Endodermal cell (in vitro differentiated cells): ENCODE results near the gene CD82. TPM values are rescaled to one million over a fixed set of nuclear protein-coding genes. Genes with fewer than 3 reads are reported as not detected.

ENCODE experiments used
- DNase-seq: peaks from one replicate; pipeline ENCODE4 v3.0.0-alpha.2; 2017
- H3K27ac ChIP-seq: 2 replicates; pipeline ENCODE4 v1.5.1; 2013; ENCODE audit warnings: mild to moderate bottlenecking, low read depth, low read length, moderate library complexity
- H3K27me3 ChIP-seq: 2 replicates; pipeline ENCODE4 v1.6.1; 2013; ENCODE audit warnings: mild to moderate bottlenecking, low read length, moderate library complexity; ENCODE audit not compliant: insufficient read depth, control insufficient read depth, poor library complexity, severe bottlenecking
- H3K36me3 ChIP-seq: 2 replicates; pipeline ENCODE4 v1.7.0; 2013; ENCODE audit warnings: mild to moderate bottlenecking, low read length, moderate library complexity; ENCODE audit not compliant: control insufficient read depth, insufficient read depth
- H3K4me1 ChIP-seq: one replicate; pipeline ENCODE4 v1.7.0; 2013; ENCODE audit warnings: low read length; ENCODE audit not compliant: control insufficient read depth, insufficient read depth
- H3K4me3 ChIP-seq: 2 replicates; pipeline ENCODE4 v1.5.1; 2013; ENCODE audit warnings: mild to moderate bottlenecking, low read length, moderate library complexity
- H3K9ac ChIP-seq: 2 replicates; pipeline ENCODE4 v1.6.1; 2013; ENCODE audit warnings: mild to moderate bottlenecking, low read length, moderate library complexity; ENCODE audit not compliant: poor library complexity, severe bottlenecking; ENCODE audit errors: extremely low read depth
- H3K9me3 ChIP-seq: 2 replicates; pipeline ENCODE4 v1.6.1; 2013; ENCODE audit warnings: mild to moderate bottlenecking, low read length, moderate library complexity; ENCODE audit not compliant: control insufficient read depth
- H3K27ac Mint-ChIP-seq: 2 replicates; pipeline ENCODE4 v1.8.0; 2020; ENCODE audit warnings: mixed read lengths
- H3K27me3 Mint-ChIP-seq: 2 replicates; pipeline ENCODE4 v1.8.0; 2021; ENCODE audit warnings: mild to moderate bottlenecking, mixed read lengths; ENCODE audit not compliant: insufficient read depth
- H3K36me3 Mint-ChIP-seq: 2 replicates; pipeline ENCODE4 v1.8.0; 2020; ENCODE audit warnings: low read depth, mixed read lengths
- H3K4me1 Mint-ChIP-seq: 2 replicates; pipeline ENCODE4 v1.8.0; 2020; ENCODE audit warnings: mixed read lengths
- H3K4me3 Mint-ChIP-seq: 2 replicates; pipeline ENCODE4 v1.8.0; 2020; ENCODE audit warnings: mild to moderate bottlenecking, moderate library complexity, mixed read lengths
- H3K9me3 Mint-ChIP-seq: 2 replicates; pipeline ENCODE4 v1.8.0; 2020; ENCODE audit warnings: mild to moderate bottlenecking, mixed read lengths
- WGBS, 2 experiments: methylation state at CpG; one replicate each; pipeline versions ENCODE4 v1.1.5 to v1.1.7; 2013; ENCODE audit warnings: missing lambda C conversion rate in 2 of 2, mixed read lengths in 1 of 2; ENCODE audit not compliant: insufficient coverage in 1 of 2, insufficient read length in 1 of 2; 5-methylcytosine and 5-hydroxymethylcytosine counted together
- total RNA-seq, 2 donors: library from RNA; stranded (reverse); fragmentation: NEBNext Ultra II Directional in 1 of 2; extraction: Animal tissue kit (Norgen Biotek cat#: 25700) in 1 of 2; gene quantifications; 2 replicates in 1 of 2; 3 replicates in 1 of 2; pipeline ENCODE4 v1.2.1, GENCODE V29; 2021
- TF ChIP-seq, protein P1 (sequence below): fragments of 200-600 bp; sonication (generic); conservative IDR thresholded peaks from 2 replicates; pipeline ENCODE4 v1.5.0; 2021; ENCODE audit warnings: antibody characterized with exemption, mild to moderate bottlenecking

The CD82 gene
- total RNA-seq, 2 donors from 2014 or later, result 1.7 to 3.0 TPM

DNA sequence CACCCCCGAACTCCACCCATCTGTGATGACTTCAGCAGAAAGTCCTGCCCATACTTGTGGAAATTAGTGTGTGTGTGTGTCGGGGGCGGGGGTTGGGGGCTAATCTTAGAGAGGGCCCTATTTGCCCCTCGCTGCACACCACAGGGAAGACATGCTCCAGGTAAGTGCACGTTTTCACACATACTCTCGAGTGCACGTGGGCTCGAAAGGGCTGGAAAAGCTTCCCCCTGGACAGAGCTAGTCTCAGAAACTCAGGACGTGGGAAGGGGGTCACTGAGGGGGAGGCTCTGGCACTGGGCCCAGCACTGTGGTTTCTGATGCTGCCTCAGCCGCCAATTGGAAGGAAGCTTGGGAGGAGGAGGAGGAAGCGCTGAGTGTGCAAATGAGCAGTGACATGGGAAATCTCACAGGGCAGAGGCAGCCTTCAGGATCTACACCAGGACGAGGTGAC lies 40.7 kb upstream of the CD82 start:
- 82 to 89% methylated on average over 7 to 12 of the region's 12 CpGs for WGBS, 2 experiments
- Mint-ChIP-seq H3K4me3 (no peak overlapping the region), H3K9me3 (no peaks in the 10 kb centered on the region), H3K36me3 (no peaks in the 10 kb centered on the region), H3K27ac (no peak overlapping the region), H3K4me1 (no peaks in the 10 kb centered on the region), H3K27me3 (peaks cover 10% of the 10 kb centered on the region)
- Histone ChIP-seq H3K4me1 (no peaks in the 10 kb centered on the region), H3K9me3 (no peaks in the 10 kb centered on the region), H3K9ac (no peak overlapping the region), H3K27ac (no peak overlapping the region), H3K36me3 (no peaks in the 10 kb centered on the region), H3K4me3 (no peak overlapping the region), H3K27me3 (no peaks in the 10 kb centered on the region)
- no peak for DNase-seq
- TF ChIP-seq, protein P1, sequence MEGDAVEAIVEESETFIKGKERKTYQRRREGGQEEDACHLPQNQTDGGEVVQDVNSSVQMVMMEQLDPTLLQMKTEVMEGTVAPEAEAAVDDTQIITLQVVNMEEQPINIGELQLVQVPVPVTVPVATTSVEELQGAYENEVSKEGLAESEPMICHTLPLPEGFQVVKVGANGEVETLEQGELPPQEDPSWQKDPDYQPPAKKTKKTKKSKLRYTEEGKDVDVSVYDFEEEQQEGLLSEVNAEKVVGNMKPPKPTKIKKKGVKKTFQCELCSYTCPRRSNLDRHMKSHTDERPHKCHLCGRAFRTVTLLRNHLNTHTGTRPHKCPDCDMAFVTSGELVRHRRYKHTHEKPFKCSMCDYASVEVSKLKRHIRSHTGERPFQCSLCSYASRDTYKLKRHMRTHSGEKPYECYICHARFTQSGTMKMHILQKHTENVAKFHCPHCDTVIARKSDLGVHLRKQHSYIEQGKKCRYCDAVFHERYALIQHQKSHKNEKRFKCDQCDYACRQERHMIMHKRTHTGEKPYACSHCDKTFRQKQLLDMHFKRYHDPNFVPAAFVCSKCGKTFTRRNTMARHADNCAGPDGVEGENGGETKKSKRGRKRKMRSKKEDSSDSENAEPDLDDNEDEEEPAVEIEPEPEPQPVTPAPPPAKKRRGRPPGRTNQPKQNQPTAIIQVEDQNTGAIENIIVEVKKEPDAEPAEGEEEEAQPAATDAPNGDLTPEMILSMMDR, result no peak

DNA sequence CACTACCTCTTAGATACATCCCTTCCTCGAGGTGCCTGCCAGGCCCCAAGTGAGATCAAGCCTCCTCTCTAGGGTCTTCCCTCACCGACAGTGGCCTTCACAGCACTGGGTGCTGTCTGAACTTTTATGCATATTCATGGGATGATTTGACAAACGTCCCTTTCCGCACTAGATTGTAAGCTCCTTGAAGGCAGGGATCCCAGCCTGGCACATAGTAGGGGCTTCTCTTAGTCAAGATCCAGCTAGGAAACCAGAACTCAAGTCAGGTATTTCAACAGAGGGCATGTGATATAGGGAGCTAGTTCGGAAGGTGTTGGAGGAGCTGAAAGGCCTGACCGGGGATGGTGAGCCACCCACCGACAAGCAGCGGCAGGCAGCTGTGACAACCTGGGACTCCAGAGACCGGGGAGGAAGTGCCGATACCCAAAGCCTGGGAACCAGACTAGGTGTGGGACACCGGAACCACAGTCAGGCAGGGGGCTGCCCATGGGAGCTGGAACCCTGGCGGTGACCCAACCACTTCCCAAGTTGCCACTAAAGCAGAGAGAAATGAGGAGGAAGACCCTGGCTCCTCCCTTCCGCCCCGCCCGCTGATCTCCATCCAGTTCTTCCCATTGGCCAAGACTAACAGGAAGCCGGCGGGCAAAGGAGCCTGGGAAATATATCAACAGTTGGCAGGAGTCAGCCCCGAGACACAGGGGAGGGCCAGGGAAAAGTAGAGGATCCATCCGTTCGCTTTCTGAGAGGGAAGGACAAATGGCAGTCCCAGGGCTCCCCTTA lies 39.8 kb upstream of the CD82 start:
- Histone ChIP-seq H3K4me3 (no peak overlapping the region), H3K4me1 (no peaks in the 10 kb centered on the region), H3K36me3 (no peaks in the 10 kb centered on the region), H3K27me3 (no peaks in the 10 kb centered on the region), H3K27ac (no peak overlapping the region), H3K9me3 (no peaks in the 10 kb centered on the region), H3K9ac (no peak overlapping the region)
- H3K27ac Mint-ChIP-seq, result no peak overlapping the region
- 87 to 91% methylated on average over 15 to 20 of the region's 20 CpGs for WGBS, 2 experiments
- no peaks in the 10 kb centered on the region for H3K9me3 Mint-ChIP-seq
- H3K27me3 Mint-ChIP-seq, result peaks cover 10% of the 10 kb centered on the region
- no peak for DNase-seq
- TF ChIP-seq, protein P1, result no peak
- no peaks in the 10 kb centered on the region for H3K36me3 Mint-ChIP-seq
- H3K4me3 Mint-ChIP-seq, result no peak overlapping the region
- H3K4me1 Mint-ChIP-seq, result no peaks in the 10 kb centered on the region

DNA sequence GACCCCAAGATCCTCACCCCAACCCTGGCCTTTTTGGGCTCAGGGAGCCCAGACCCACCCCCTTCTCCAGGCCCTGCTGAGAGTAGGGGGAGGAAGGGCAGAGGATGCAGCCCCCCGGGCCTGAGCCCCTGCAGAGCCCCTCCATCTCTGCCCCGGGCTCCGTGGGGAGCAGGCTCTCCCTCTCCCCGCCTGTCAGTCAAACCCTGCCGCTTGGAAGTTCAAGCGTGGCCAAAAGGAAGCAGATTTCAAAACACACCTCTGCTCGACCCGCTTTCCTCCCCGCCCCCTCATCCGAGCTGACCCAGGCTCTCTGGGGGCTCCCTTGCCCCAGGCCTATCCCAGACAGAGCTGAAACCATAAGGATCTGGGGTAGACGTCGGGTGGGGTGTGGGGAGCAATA lies 39.0 kb upstream of the CD82 start:
- no peak overlapping the region for H3K27ac Mint-ChIP-seq
- TF ChIP-seq, protein P1, result no peak
- H3K4me3 Mint-ChIP-seq, result no peak overlapping the region
- 80 to 82% methylated on average over 3 to 12 of the region's 12 CpGs for WGBS, 2 experiments
- H3K36me3 ChIP-seq, result no peaks in the 10 kb centered on the region
- H3K9me3 Mint-ChIP-seq, result no peaks in the 10 kb centered on the region
- no peaks in the 10 kb centered on the region for H3K4me1 ChIP-seq
- H3K9ac ChIP-seq, result no peak overlapping the region
- H3K27me3 Mint-ChIP-seq, result peaks cover 12% of the 10 kb centered on the region
- no peaks in the 10 kb centered on the region for H3K36me3 Mint-ChIP-seq
- no peaks in the 10 kb centered on the region for H3K9me3 ChIP-seq
- H3K4me3 ChIP-seq, result no peak overlapping the region
- H3K27me3 ChIP-seq, result no peaks in the 10 kb centered on the region
- DNase-seq, result no peak
- H3K27ac ChIP-seq, result peak overlapping the region; percentile 32
- no peaks in the 10 kb centered on the region for H3K4me1 Mint-ChIP-seq
